AG04450 (cell line): Measurements from ENCODE around the gene PRIM2. TPM values are rescaled to one million over a fixed set of nuclear protein-coding genes. Genes with fewer than 3 reads are reported as not detected.
"Not testable (repeated sequence)": the region's sequence is repeated elsewhere in the genome, so short reads cannot be mapped to it uniquely, and the experiment has no call there.

Experiments used
- CTCF ChIA-PET: fragments of 300-600, 350-600 bp; formaldehyde crosslinking; extraction: SDS; loops from one replicate; lab custom pipeline; 2022; ENCODE audit warnings: antibody characterized with exemption, inconsistent platforms; lab: Charles Lee
- POLR2A ChIA-PET: fragments of 350-600 bp; formaldehyde crosslinking; extraction: SDS; loops from one replicate; lab custom pipeline; 2021; ENCODE audit warnings: antibody characterized with exemption, inconsistent platforms; lab: Yijun Ruan, JAX
- DNase-seq: peaks from one replicate; pipeline ENCODE4 v3.0.0-alpha.2; 2011; ENCODE audit warnings: low read depth, low spot score
- H3K27ac ChIP-seq: one replicate; pipeline ENCODE4 v1.5.1; 2012; ENCODE audit warnings: low read depth, low read length, control low read depth
- H3K27me3 ChIP-seq: one replicate; pipeline ENCODE4 v1.6.0; 2012; ENCODE audit warnings: low read length; ENCODE audit not compliant: control insufficient read depth, insufficient read depth
- H3K4me3 ChIP-seq: 2 replicates; pipeline ENCODE4 v1.5.1; 2011; ENCODE audit warnings: mild to moderate bottlenecking, low read depth, low read length, control low read depth
- H3K9me3 ChIP-seq: 2 replicates; pipeline ENCODE4 v1.5.1; 2012; ENCODE audit warnings: low read length; ENCODE audit not compliant: control insufficient read depth, insufficient read depth
- CTCF ChIP-seq: IDR thresholded peaks from 2 replicates; pipeline ENCODE4 v1.5.1; 2011; ENCODE audit warnings: low read depth, low read length, control low read depth, inconsistent platforms
- polyA minus RNA-seq: library from RNA; depleted of rRNA, polyadenylated mRNA; stranded (reverse); fragments of >200 nt; gene quantifications from 2 replicates; pipeline ENCODE4 v1.2.3, GENCODE V29; 2011; rRNA and poly(A)+ RNA removed
- polyA plus RNA-seq: library from polyadenylated mRNA; depleted of rRNA; stranded (reverse); fragments of >200 nt; gene quantifications from 2 replicates; pipeline ENCODE4 v1.2.3, GENCODE V29; 2011; rRNA removed

The PRIM2 gene
- polyA plus RNA-seq (23.8 and 30.2 TPM in 2 replicates), polyA minus RNA-seq (27.9 and 38.4 TPM in 2 replicates)

GRCh38 chr6:57317060-57317943 lies at the start of gene PRIM2:
Gene PRIM2 (plus strand): TSS chr6:57317630. CDS start chr6:57318446, 816 bp downstream.
- no peak for TF ChIP-seq CTCF
- Histone ChIP-seq H3K27me3 (no peaks in the 10 kb centered on the region), H3K4me3 (peak within 1 kb of the TSS; percentile 95), H3K9me3 (no peaks in the 10 kb centered on the region), H3K27ac (peak within 1 kb of the TSS; percentile 53)
- CTCF ChIA-PET: interaction anchor here (0.6 to 4.7 kb wide), 29 partner anchors 12 to 680 kb away, joined by 3 to 109 read pairs (median 5); partner anchors contain the start of genes BAG2 and BEND6
- peak; percentile 41 for DNase-seq
- POLR2A ChIA-PET: interaction anchor here (0.5 to 1.9 kb wide), 5 partner anchors 49 to 455 kb away, joined by 3 to 8 read pairs (median 3); partner anchors contain the start of genes BAG2 and RAB23

DNA sequence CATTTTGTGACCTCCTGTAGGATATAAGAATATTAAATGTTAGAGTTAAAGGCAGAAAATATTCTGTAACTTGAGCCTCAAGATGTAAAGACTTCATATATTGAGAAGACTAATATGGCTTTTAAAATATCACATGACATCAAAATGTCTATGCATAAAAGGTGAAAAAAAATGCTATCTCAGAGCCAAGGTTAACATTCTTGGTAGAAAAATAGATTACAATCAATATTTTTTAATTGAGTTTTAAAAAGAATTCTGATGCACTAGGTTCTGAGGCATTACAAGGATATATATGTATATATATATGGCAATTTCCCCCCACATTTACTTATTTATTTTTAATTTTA lies 49.2 kb upstream of the PRIM2 start:
- POLR2A ChIA-PET: interaction anchor here (0.9 to 1.6 kb wide), 3 partner anchors 46 to 49 kb away, joined by 3 to 11 read pairs (median 8); partner anchors contain the start of genes PRIM2 and RAB23
- H3K9me3 ChIP-seq: no peaks in the 10 kb centered on the region
- CTCF ChIA-PET: interaction anchor here (0.5 to 4.4 kb wide), 11 partner anchors 10 to 79 kb away, joined by 3 to 73 read pairs (median 5); partner anchors contain the start of gene PRIM2
- H3K27ac ChIP-seq: peak overlapping the region; percentile 80
- no peak for TF ChIP-seq CTCF
- no peak for DNase-seq
- no peak overlapping the region for H3K4me3 ChIP-seq
- H3K27me3 ChIP-seq: no peaks in the 10 kb centered on the region

GRCh38 chr6:57274113-57274824 lies 43.2 kb upstream of the PRIM2 start:
- H3K4me3 ChIP-seq, POLR2A ChIA-PET, H3K27me3 ChIP-seq, H3K9me3 ChIP-seq, DNase-seq, H3K27ac ChIP-seq, CTCF ChIA-PET: not testable (repeated sequence)

GRCh38 chr6:57275384-57275783 lies 42.0 kb upstream of the PRIM2 start:
- H3K27ac ChIP-seq: no peak overlapping the region
- H3K4me3 ChIP-seq: no peak overlapping the region
- DNase-seq: no peak
- no peak for TF ChIP-seq CTCF
- POLR2A ChIA-PET: no interaction called here
- no peaks in the 10 kb centered on the region for H3K27me3 ChIP-seq
- CTCF ChIA-PET: interaction anchor here (1.6 kb wide), 1 partner anchor 8 kb away, joined by 3 read pairs; no protein-coding TSS in a partner anchor
- H3K9me3 ChIP-seq: peaks cover 5% of the 10 kb centered on the region; the same call in 1 of the 2 replicates

DNA sequence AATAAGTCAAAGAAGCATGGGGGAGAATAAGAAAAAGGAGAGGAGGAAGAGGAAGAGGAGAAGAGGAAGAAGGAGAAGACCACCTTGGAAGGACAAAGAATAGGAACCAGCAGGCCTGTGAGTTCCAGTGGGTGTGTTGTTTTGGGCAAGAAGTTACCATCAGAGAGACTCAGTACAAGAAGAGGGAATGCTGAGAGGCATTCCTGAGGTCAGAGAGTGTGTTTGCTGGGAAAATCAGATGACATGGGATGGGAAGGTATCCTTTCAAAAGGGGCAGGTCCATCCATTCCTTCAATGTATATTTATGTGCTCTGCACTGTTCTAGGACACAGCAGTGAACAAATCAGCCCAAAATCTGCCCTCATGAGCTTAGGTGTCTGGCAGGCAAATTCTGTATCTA lies 40.5 kb upstream of the PRIM2 start:
- TF ChIP-seq CTCF: no peak
- DNase-seq: no peak
- CTCF ChIA-PET: interaction anchor here (1.6 kb wide), 1 partner anchor 9 kb away, joined by 3 read pairs; no protein-coding TSS in a partner anchor

More for the DNA sequence above, 40.5 kb upstream of the PRIM2 start:
- Histone ChIP-seq H3K4me3 (no peak overlapping the region), H3K9me3 (peaks cover 5% of the 10 kb centered on the region; the same call in 1 of the 2 replicates), H3K27ac (no peak overlapping the region), H3K27me3 (no peaks in the 10 kb centered on the region)
- POLR2A ChIA-PET: no interaction called here
